ENCODE measurements around the gene LYVE1.

DNA sequence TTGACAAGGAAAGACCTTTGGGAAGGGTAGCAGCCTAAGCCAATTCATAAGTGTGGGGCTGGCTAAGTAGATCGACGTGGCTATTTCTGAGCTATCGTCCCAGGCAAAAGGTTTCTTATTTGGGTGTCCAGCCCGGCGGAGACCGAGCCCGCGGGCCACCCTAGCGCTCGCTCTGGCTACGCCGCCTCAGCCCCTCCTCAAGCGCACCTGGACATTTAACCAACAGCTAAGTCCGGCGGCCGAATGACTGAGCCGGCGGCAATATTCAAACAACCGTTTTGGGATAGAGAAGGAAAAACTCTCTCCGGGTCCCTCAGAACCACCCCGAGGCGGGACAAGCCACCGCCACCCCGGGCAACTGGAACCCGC lies 27.9 kb downstream of the LYVE1 start:
- no peak for TF ChIP-seq POLR2A (IDR thresholded peaks at IDR 0.05; ENCODE audit: low read length)
- no peak for TF ChIP-seq GATA1 (IDR thresholded peaks at IDR 0.05; ENCODE audit: low read depth, low read length)

Measured in erythroblast (primary cell).